Lower leg skin (tissue), 3 donors: Measurements from ENCODE around the gene ARHGAP24.

ENCODE experiments used
- POLR2A ChIP-seq, 2 donors: fragments of 450-650 bp; IDR thresholded peaks; one replicate each; pipeline ENCODE4 v1.6.1; 2016 to 2017; ENCODE audit warnings: antibody characterized with exemption in 2 of 2, mild to moderate bottlenecking in 1 of 2, moderate library complexity in 1 of 2
- TF ChIP-seq, protein P1 (sequence below), 3 donors: fragments of 450-650 bp; IDR thresholded peaks; one replicate each; pipeline ENCODE4 v1.5.1; 2016; ENCODE audit warnings: antibody characterized with exemption in 3 of 3, mild to moderate bottlenecking in 3 of 3, moderate library complexity in 2 of 3

GRCh38 chr4:85865256-85865655 lies 390.3 kb downstream of the ARHGAP24 start:
- TF ChIP-seq, protein P1, sequence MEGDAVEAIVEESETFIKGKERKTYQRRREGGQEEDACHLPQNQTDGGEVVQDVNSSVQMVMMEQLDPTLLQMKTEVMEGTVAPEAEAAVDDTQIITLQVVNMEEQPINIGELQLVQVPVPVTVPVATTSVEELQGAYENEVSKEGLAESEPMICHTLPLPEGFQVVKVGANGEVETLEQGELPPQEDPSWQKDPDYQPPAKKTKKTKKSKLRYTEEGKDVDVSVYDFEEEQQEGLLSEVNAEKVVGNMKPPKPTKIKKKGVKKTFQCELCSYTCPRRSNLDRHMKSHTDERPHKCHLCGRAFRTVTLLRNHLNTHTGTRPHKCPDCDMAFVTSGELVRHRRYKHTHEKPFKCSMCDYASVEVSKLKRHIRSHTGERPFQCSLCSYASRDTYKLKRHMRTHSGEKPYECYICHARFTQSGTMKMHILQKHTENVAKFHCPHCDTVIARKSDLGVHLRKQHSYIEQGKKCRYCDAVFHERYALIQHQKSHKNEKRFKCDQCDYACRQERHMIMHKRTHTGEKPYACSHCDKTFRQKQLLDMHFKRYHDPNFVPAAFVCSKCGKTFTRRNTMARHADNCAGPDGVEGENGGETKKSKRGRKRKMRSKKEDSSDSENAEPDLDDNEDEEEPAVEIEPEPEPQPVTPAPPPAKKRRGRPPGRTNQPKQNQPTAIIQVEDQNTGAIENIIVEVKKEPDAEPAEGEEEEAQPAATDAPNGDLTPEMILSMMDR (IDR thresholded peaks at IDR 0.05): no peak
- no peak for TF ChIP-seq POLR2A (IDR thresholded peaks at IDR 0.05)
